ENCODE results near the gene GSC2. TPM values are rescaled to one million over a fixed set of nuclear protein-coding genes. Genes with fewer than 3 reads are reported as not detected.

Gene GSC2
- total and polyA plus RNA-seq, 8 donors: not detected

- intact Hi-C loops (cut with DNase I; ENCODE audit: low total_unique reads): no loop called here
- H3K36me3 ChIP-seq: peaks cover 0 to 9% (median 0%) of the 10 kb centered on the region in 4 donors
- 37 to 54% (median 51%) methylated on average over 9 of the region's 9 CpGs for WGBS, 5 donors
- no peak for DNase-seq
- no peaks in the 10 kb centered on the region for H3K27me3 ChIP-seq
- TF ChIP-seq POLR2AphosphoS5 (IDR thresholded peaks at IDR 0.05): no peak
- no peak for TF ChIP-seq POLR2A (IDR thresholded peaks at IDR 0.05)
- no peak for TF ChIP-seq EP300 (IDR thresholded peaks at IDR 0.05)
- TF ChIP-seq CTCF (IDR thresholded peaks at IDR 0.05): no peak
- no peak overlapping the region for H3K27ac ChIP-seq
- H3K4me3 ChIP-seq: no peak overlapping the region
- peaks cover 57 to 85% (median 73%) of the 10 kb centered on the region in 4 donors for H3K4me1 ChIP-seq
- H3K9me3 ChIP-seq: no peaks in the 10 kb centered on the region
Observed at GRCh38 chr22:19117111-19117512, 33.0 kb downstream of the GSC2 start.

- no peak overlapping the region for H3K27ac ChIP-seq
- no peaks in the 10 kb centered on the region for H3K27me3 ChIP-seq
- WGBS, 5 donors: 53 to 76% (median 63%) methylated on average over 4 of the region's 4 CpGs
- TF ChIP-seq POLR2AphosphoS5 (IDR thresholded peaks at IDR 0.05) (no peak), EP300 (IDR thresholded peaks at IDR 0.05) (no peak), CTCF (IDR thresholded peaks at IDR 0.05) (no peak), POLR2A (IDR thresholded peaks at IDR 0.05) (no peak)
- intact Hi-C loops (cut with DNase I; ENCODE audit: low total_unique reads): no loop called here
- DNase-seq: no peak
- H3K9me3 ChIP-seq: no peaks in the 10 kb centered on the region
- peaks cover 52 to 85% (median 73%) of the 10 kb centered on the region in 4 donors for H3K4me1 ChIP-seq
- H3K36me3 ChIP-seq: peaks cover 0 to 9% (median 0%) of the 10 kb centered on the region in 4 donors
- H3K4me3 ChIP-seq: no peak overlapping the region
Observed at GRCh38 chr22:19115628-19116027, 34.5 kb downstream of the GSC2 start.

- H3K36me3 ChIP-seq: peaks cover 0 to 6% (median 0%) of the 10 kb centered on the region in 4 donors
- intact Hi-C loops (cut with DNase I; ENCODE audit: low total_unique reads): no loop called here
- no peak overlapping the region for H3K27ac ChIP-seq
- TF ChIP-seq EP300 (IDR thresholded peaks at IDR 0.05) (no peak), CTCF (IDR thresholded peaks at IDR 0.05) (no peak), POLR2A (IDR thresholded peaks at IDR 0.05) (no peak), POLR2AphosphoS5 (IDR thresholded peaks at IDR 0.05) (no peak)
- H3K27me3 ChIP-seq: no peaks in the 10 kb centered on the region
- 67 to 97% (median 93%) methylated on average over 2 to 4 of the region's 4 CpGs for WGBS, 5 donors
- DNase-seq: no peak
- H3K9me3 ChIP-seq: no peaks in the 10 kb centered on the region
- H3K4me3 ChIP-seq: no peak overlapping the region
- H3K4me1 ChIP-seq: peaks cover 49 to 85% (median 73%) of the 10 kb centered on the region in 4 donors
Observed at GRCh38 chr22:19114984-19115552, 35.0 kb downstream of the GSC2 start.

- TF ChIP-seq EP300 (IDR thresholded peaks at IDR 0.05): no peak
- no peak for TF ChIP-seq CTCF (IDR thresholded peaks at IDR 0.05)
- TF ChIP-seq POLR2A (IDR thresholded peaks at IDR 0.05): no peak
- no peak for TF ChIP-seq POLR2AphosphoS5 (IDR thresholded peaks at IDR 0.05)
- intact Hi-C loops (cut with DNase I; ENCODE audit: low total_unique reads): no loop called here
- WGBS, 5 donors: 96 to 99% (median 98%) methylated on average over 5 of the region's 5 CpGs
- Histone ChIP-seq H3K36me3 (peaks cover 0 to 3% (median 0%) of the 10 kb centered on the region in 4 donors), H3K4me3 (no peak overlapping the region), H3K9me3 (no peaks in the 10 kb centered on the region), H3K4me1 (peaks cover 46 to 85% (median 71%) of the 10 kb centered on the region in 4 donors), H3K27me3 (no peaks in the 10 kb centered on the region), H3K27ac (no peak overlapping the region)
- DNase-seq: no peak
Observed at GRCh38 chr22:19113429-19113828, 36.7 kb downstream of the GSC2 start.
